DND-41 (cell line): ENCODE measurements around the gene SMCP.

Experiments
- CTCF ChIP-seq: IDR thresholded peaks from 2 replicates; pipeline ENCODE4 v1.5.1; 2012; ENCODE audit warnings: borderline replicate concordance, low read length, moderate library complexity, mild to moderate bottlenecking; ENCODE audit not compliant: poor library complexity, severe bottlenecking; ENCODE audit errors: extremely low read depth
- EZH2 ChIP-seq: IDR thresholded peaks from 3 replicates; pipeline ENCODE4 v1.6.1; 2012; ENCODE audit warnings: borderline replicate concordance, low read depth, mild to moderate bottlenecking, moderate library complexity, low read length, inconsistent platforms; ENCODE audit not compliant: severe bottlenecking

GRCh38 chr1:152899027-152899426 is 20.9 kb downstream of the SMCP start:
- TF ChIP-seq CTCF, result no peak
- no peak for TF ChIP-seq EZH2
